Keratinocyte (primary cell): ENCODE data around the gene AP1S3. TPM values are rescaled to one million over a fixed set of nuclear protein-coding genes. Genes with fewer than 3 reads are reported as not detected.
A peak's percentile ranks its signal among the peaks of the same experiment; 100 is the strongest.

Experiments
- DNase-seq: peaks from one replicate; pipeline ENCODE4 v3.0.0-alpha.2; 2011; ENCODE audit warnings: low read depth, missing footprints, low spot score
- FAIRE-seq: peaks from 2 replicates; lab custom pipeline; 2011; peaks lifted over from hg19 to GRCh38; lab: Jason Lieb, UNC
- H2AFZ ChIP-seq: 2 replicates; pipeline ENCODE4 v1.6.0; 2012; ENCODE audit warnings: low read length, control low read depth, inconsistent platforms; ENCODE audit not compliant: control insufficient read depth
- H3K27ac ChIP-seq: 2 replicates; pipeline ENCODE4 v1.5.1; 2011; ENCODE audit warnings: low read length; ENCODE audit not compliant: control insufficient read depth, insufficient read depth
- H3K27me3 ChIP-seq: 3 replicates; pipeline ENCODE4 v1.6.0; 2011; ENCODE audit warnings: low read length; ENCODE audit not compliant: control insufficient read depth, insufficient read depth; ENCODE audit errors: extremely low read depth
- H3K36me3 ChIP-seq, 2 experiments: 2 replicates in 1 of 2; 3 replicates in 1 of 2; pipeline ENCODE4 v1.5.1; 2011; ENCODE audit warnings: low read length in 2 of 2, mild to moderate bottlenecking in 1 of 2; ENCODE audit not compliant: control insufficient read depth in 2 of 2, insufficient read depth in 2 of 2; ENCODE audit errors: extremely low read depth in 1 of 2
- H3K4me1 ChIP-seq: 3 replicates; pipeline ENCODE4 v1.5.1; 2011; ENCODE audit warnings: low read length; ENCODE audit not compliant: control insufficient read depth, insufficient read depth; ENCODE audit errors: extremely low read depth
- H3K4me2 ChIP-seq: 3 replicates; pipeline ENCODE4 v1.6.0; 2011; ENCODE audit warnings: low read depth, low read length; ENCODE audit not compliant: control insufficient read depth, insufficient read depth; ENCODE audit errors: extremely low read depth
- H3K4me3 ChIP-seq, 3 experiments: fragments of 200-600 bp in 1 of 3; sonication (generic) in 1 of 3; 2 replicates in 2 of 3; 3 replicates in 1 of 3; pipeline ENCODE4 v1.5.1; 2011 to 2016; ENCODE audit warnings: low read length in 3 of 3, mild to moderate bottlenecking in 3 of 3, control low read depth in 2 of 3, inconsistent platforms in 1 of 3, low read depth in 1 of 3, mixed read lengths in 1 of 3, mixed run types in 1 of 3, moderate library complexity in 1 of 3; ENCODE audit not compliant: control insufficient read depth in 2 of 3, insufficient read depth in 2 of 3; ENCODE audit errors: extremely low read depth in 1 of 3
- H3K79me2 ChIP-seq: 2 replicates; pipeline ENCODE4 v1.6.0; 2012; ENCODE audit warnings: low read length; ENCODE audit not compliant: control insufficient read depth, insufficient read depth
- H3K9ac ChIP-seq: 3 replicates; pipeline ENCODE4 v1.6.0; 2011; ENCODE audit warnings: low read length; ENCODE audit not compliant: control insufficient read depth, insufficient read depth; ENCODE audit errors: extremely low read depth
- H3K9me1 ChIP-seq: 3 replicates; pipeline ENCODE4 v1.6.0; 2011; ENCODE audit warnings: low read length; ENCODE audit not compliant: control insufficient read depth, insufficient read depth; ENCODE audit errors: extremely low read depth
- H3K9me3 ChIP-seq: 2 replicates; pipeline ENCODE4 v1.5.1; 2012; ENCODE audit warnings: low read depth, low read length; ENCODE audit not compliant: control insufficient read depth
- H4K20me1 ChIP-seq: 3 replicates; pipeline ENCODE4 v1.6.0; 2011; ENCODE audit warnings: low read length; ENCODE audit not compliant: control insufficient read depth, insufficient read depth; ENCODE audit errors: extremely low read depth
- CTCF ChIP-seq, 3 experiments: IDR thresholded peaks in 1 of 3; conservative IDR thresholded peaks in 1 of 3; optimal IDR thresholded peaks in 1 of 3; 2 replicates in 2 of 3; 3 replicates in 1 of 3; pipeline versions ENCODE3 to v1.5.1; 2011; ENCODE audit warnings: low read length in 3 of 3, mild to moderate bottlenecking in 3 of 3, moderate library complexity in 2 of 3, control low read depth in 1 of 3, inconsistent platforms in 1 of 3; ENCODE audit not compliant: insufficient read depth in 2 of 3; ENCODE audit errors: extremely low read depth in 1 of 3
- EZH2 ChIP-seq: IDR thresholded peaks from one replicate; pipeline ENCODE4 v1.6.1; 2012; ENCODE audit warnings: inconsistent platforms, mild to moderate bottlenecking, low read length, moderate library complexity
- dilution Hi-C: fragments of 300-500 bp; cut with MboI; formaldehyde crosslinking; loops from one replicate; pipeline ENCODE4 v1.7.0; 2020; ENCODE audit warnings: low sequenced_read_pairs; ENCODE audit not compliant: extremely low pct_ligation_motif_present
- polyA plus RNA-seq, 5 experiments: library from polyadenylated mRNA; depleted of rRNA in 3 of 5; stranded (reverse) in 3 of 5; stranded (forward) in 1 of 5; unstranded in 1 of 5; fragments of >200 nt; gene quantifications; 1 replicate in 1 of 5; 2 replicates in 3 of 5; 3 replicates in 1 of 5; pipeline versions ENCODE4 v1.2.1 to v1.2.3, GENCODE V29; 2011 to 2012; ENCODE audit warnings: missing spikeins in 2 of 5, low read depth in 1 of 5, low replicate concordance in 1 of 5

The AP1S3 gene
- polyA plus RNA-seq, 1 donor (not counting 4 experiments of a cell fraction or from before 2014, with no cell fraction given), result 33.7 TPM

GRCh38 chr2:223725986-223726970 lies 111.1 kb downstream of the AP1S3 start:
- TF ChIP-seq CTCF (optimal IDR thresholded peaks at IDR 0.05 in 1 of 3, IDR thresholded peaks at IDR 0.05 in 1 of 3, conservative IDR thresholded peaks at IDR 0.05 in 1 of 3; ENCODE audit: extremely low read depth in 1 of 3, insufficient read depth in 2 of 3, low read length in 3 of 3), result no peak
- no peak for TF ChIP-seq EZH2
- dilution Hi-C loops, result no loop called here
- Histone ChIP-seq H3K79me2 (no peaks in the 10 kb centered on the region), H3K27me3 (no peaks in the 10 kb centered on the region), H3K4me1 (peaks cover 22% of the 10 kb centered on the region), H3K9me1 (no peaks in the 10 kb centered on the region), H3K36me3 (no peaks in the 10 kb centered on the region), H2AFZ (no peak overlapping the region), H3K27ac (peak overlapping the region; percentile 49), H3K9me3 (no peaks in the 10 kb centered on the region), H3K4me2 (peak overlapping the region; percentile 62), H4K20me1 (no peaks in the 10 kb centered on the region), H3K4me3 (no peak overlapping the region), H3K9ac (no peak overlapping the region)
- no peak for FAIRE-seq
- DNase-seq, result no peak

GRCh38 chr2:223725494-223725893 lies 111.9 kb downstream of the AP1S3 start:
- DNase-seq (peak; percentile 56), FAIRE-seq (peak; percentile 77)
- peak overlapping the region; percentile 49 for H3K27ac ChIP-seq
- H3K9me3 ChIP-seq, result no peaks in the 10 kb centered on the region
- no peaks in the 10 kb centered on the region for H3K27me3 ChIP-seq
- dilution Hi-C loops, result no loop called here
- no peaks in the 10 kb centered on the region for H3K79me2 ChIP-seq
- no peaks in the 10 kb centered on the region for H3K9me1 ChIP-seq
- H2AFZ ChIP-seq, result no peak overlapping the region
- no peaks in the 10 kb centered on the region for H4K20me1 ChIP-seq
- TF ChIP-seq EZH2, result no peak
- TF ChIP-seq CTCF (optimal IDR thresholded peaks at IDR 0.05 in 1 of 3, IDR thresholded peaks at IDR 0.05 in 1 of 3, conservative IDR thresholded peaks at IDR 0.05 in 1 of 3; ENCODE audit: extremely low read depth in 1 of 3, insufficient read depth in 2 of 3, low read length in 3 of 3), result no peak
- no peak overlapping the region for H3K4me3 ChIP-seq
- H3K4me1 ChIP-seq, result peaks cover 22% of the 10 kb centered on the region
- peak overlapping the region; percentile 62 for H3K4me2 ChIP-seq
- no peak overlapping the region for H3K9ac ChIP-seq
- no peaks in the 10 kb centered on the region for H3K36me3 ChIP-seq
